Vagina (tissue), 2 donors: ENCODE data around the gene TTC7B.

ENCODE experiments used
- POLR2A ChIP-seq, 2 donors: fragments of 450-650 bp; IDR thresholded peaks; one replicate each; pipeline ENCODE4 v1.6.1; 2017; ENCODE audit warnings: antibody characterized with exemption in 2 of 2, mild to moderate bottlenecking in 2 of 2, moderate library complexity in 2 of 2
- TF ChIP-seq, protein P1 (sequence below), 3 experiments: fragments of 450-650 bp in 2 of 3; fragments of 200-600 bp in 1 of 3; sonication (generic) in 1 of 3; IDR thresholded peaks; one replicate each; pipeline ENCODE4 v1.5.1; 2017 to 2019; ENCODE audit warnings: antibody characterized with exemption in 3 of 3, mild to moderate bottlenecking in 2 of 3, moderate library complexity in 2 of 3

DNA sequence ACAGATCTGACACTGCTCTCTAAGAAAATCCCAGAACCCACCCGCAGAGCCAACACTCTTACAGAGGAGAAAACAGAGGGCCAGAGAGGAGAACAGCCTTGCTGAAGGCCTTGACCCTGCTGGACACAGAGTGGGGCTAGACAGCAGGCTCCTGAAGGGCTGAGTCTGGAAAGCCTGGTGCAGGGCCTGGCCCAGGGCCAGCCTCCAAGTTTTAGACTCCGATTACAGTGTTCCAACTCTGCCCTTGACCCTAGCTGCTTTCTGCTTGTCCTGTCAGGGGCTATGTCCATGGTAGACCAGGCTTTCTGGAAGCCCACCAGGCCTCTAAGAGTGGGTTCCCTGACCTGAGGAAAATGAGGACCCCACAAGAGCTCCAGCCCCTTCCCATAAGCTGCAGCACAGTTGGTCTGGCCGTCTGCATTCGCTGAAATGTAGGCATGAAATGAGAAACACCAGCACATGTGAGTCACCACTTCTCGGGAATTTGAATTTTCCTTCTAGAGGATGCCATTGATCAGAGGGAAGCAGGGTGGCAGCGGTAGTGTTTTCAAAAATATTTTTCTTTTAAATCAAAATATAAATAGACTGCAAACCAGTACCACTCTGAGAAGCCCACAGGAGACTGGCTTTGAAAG lies 265.0 kb downstream of the TTC7B start:
- TF ChIP-seq, protein P1, sequence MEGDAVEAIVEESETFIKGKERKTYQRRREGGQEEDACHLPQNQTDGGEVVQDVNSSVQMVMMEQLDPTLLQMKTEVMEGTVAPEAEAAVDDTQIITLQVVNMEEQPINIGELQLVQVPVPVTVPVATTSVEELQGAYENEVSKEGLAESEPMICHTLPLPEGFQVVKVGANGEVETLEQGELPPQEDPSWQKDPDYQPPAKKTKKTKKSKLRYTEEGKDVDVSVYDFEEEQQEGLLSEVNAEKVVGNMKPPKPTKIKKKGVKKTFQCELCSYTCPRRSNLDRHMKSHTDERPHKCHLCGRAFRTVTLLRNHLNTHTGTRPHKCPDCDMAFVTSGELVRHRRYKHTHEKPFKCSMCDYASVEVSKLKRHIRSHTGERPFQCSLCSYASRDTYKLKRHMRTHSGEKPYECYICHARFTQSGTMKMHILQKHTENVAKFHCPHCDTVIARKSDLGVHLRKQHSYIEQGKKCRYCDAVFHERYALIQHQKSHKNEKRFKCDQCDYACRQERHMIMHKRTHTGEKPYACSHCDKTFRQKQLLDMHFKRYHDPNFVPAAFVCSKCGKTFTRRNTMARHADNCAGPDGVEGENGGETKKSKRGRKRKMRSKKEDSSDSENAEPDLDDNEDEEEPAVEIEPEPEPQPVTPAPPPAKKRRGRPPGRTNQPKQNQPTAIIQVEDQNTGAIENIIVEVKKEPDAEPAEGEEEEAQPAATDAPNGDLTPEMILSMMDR (IDR thresholded peaks at IDR 0.05) = no peak
- TF ChIP-seq POLR2A (IDR thresholded peaks at IDR 0.05) = no peak
